ENCODE data around the gene TDRD1. TPM values are rescaled to one million over a fixed set of nuclear protein-coding genes. Genes with fewer than 3 reads are reported as not detected.

TDRD1 gene
- polyA plus RNA-seq, 1 experiment, result not detected

DNA sequence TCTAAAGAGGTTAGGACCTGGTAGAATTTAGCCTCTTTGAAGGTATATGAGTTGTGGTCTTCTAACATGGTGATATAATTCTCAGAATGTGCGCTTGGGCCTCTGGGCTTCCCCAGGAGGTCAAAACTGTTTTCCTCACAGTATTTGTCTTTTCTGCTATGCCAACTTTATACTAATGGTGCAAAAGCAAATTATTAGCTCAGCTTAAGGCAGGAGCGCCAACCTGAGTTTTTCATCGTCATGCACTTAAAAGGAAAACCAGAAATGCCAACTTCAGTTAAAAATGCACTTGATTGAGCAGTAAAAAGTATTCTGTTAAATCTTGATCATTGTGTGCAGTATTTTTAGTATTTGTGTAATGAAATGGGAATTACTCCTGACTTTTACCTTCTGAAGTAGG is 9.7 kb downstream of the TDRD1 start:
- DNase-seq (ENCODE audit: low read depth, low spot score), result no peak
- CTCF ChIA-PET, result interaction anchor here (0.5 kb wide), 1 partner anchor 218 kb away, joined by 3 read pairs; no protein-coding TSS in a partner anchor
- Histone ChIP-seq H3K27me3 (ENCODE audit: control insufficient read depth, insufficient read depth, low read length) (no peaks in the 10 kb centered on the region), H3K4me3 (ENCODE audit: low read depth, low read length) (no peak overlapping the region), H3K27ac (ENCODE audit: low read depth, low read length) (no peak overlapping the region), H3K9me3 (ENCODE audit: control insufficient read depth, insufficient read depth, low read length) (no peaks in the 10 kb centered on the region)
- TF ChIP-seq, protein P1, sequence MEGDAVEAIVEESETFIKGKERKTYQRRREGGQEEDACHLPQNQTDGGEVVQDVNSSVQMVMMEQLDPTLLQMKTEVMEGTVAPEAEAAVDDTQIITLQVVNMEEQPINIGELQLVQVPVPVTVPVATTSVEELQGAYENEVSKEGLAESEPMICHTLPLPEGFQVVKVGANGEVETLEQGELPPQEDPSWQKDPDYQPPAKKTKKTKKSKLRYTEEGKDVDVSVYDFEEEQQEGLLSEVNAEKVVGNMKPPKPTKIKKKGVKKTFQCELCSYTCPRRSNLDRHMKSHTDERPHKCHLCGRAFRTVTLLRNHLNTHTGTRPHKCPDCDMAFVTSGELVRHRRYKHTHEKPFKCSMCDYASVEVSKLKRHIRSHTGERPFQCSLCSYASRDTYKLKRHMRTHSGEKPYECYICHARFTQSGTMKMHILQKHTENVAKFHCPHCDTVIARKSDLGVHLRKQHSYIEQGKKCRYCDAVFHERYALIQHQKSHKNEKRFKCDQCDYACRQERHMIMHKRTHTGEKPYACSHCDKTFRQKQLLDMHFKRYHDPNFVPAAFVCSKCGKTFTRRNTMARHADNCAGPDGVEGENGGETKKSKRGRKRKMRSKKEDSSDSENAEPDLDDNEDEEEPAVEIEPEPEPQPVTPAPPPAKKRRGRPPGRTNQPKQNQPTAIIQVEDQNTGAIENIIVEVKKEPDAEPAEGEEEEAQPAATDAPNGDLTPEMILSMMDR (IDR thresholded peaks at IDR 0.05; ENCODE audit: low read depth, low read length), result no peak
- POLR2A ChIA-PET, result no interaction called here

DNA sequence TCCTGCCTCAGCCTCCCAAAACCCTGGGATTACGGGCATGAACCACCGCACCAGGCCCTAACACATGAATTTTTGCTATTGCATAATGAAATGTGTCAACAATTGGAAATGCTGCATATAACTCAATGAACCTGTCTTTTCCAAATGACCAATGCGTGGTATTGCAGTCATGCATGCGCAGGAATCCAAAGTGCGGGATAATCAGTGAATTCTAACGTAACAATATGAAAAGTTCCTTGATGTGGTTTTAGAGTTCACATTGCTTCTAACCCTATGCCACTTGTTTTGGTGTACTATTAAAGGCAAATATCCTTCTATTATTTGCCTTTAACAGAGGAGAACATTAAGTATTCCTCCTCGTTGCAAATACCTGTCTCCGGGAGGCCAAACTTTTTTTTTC is 10.5 kb downstream of the TDRD1 start:
- no peak for DNase-seq (ENCODE audit: low read depth, low spot score)
- ChIA-PET POLR2A (no interaction called here), CTCF (no interaction called here)
- no peaks in the 10 kb centered on the region for H3K27me3 ChIP-seq (ENCODE audit: control insufficient read depth, insufficient read depth, low read length)
- H3K4me3 ChIP-seq (ENCODE audit: low read depth, low read length), result no peak overlapping the region
- TF ChIP-seq, protein P1 (IDR thresholded peaks at IDR 0.05; ENCODE audit: low read depth, low read length), result no peak
- H3K9me3 ChIP-seq (ENCODE audit: control insufficient read depth, insufficient read depth, low read length), result no peaks in the 10 kb centered on the region
- H3K27ac ChIP-seq (ENCODE audit: low read depth, low read length), result no peak overlapping the region

DNA sequence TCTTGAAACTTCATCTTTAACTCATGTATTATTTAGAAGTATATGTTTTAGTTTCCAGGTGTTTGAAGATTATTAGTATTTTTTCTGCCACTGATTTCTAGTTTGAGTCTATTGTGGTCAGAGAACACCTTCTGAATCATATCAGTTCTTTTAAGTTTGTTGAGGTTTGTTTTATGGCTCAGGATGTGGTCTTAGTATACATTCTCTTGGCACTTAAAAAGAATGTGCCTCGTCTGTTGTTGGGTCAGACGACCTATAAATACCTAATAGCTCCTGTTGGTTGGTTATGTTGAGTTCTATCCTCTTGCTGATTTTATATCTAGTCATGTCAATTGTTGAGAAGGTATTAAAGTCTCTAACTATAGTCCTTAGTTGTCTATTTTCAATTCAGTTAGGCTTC is 15.9 kb downstream of the TDRD1 start:
- TF ChIP-seq, protein P1 (IDR thresholded peaks at IDR 0.05; ENCODE audit: low read depth, low read length), result no peak
- Histone ChIP-seq H3K27me3 (ENCODE audit: control insufficient read depth, insufficient read depth, low read length) (no peaks in the 10 kb centered on the region), H3K4me3 (ENCODE audit: low read depth, low read length) (no peak overlapping the region), H3K27ac (ENCODE audit: low read depth, low read length) (no peak overlapping the region), H3K9me3 (ENCODE audit: control insufficient read depth, insufficient read depth, low read length) (no peaks in the 10 kb centered on the region)
- POLR2A ChIA-PET, result no interaction called here
- CTCF ChIA-PET, result no interaction called here
- no peak for DNase-seq (ENCODE audit: low read depth, low spot score)

DNA sequence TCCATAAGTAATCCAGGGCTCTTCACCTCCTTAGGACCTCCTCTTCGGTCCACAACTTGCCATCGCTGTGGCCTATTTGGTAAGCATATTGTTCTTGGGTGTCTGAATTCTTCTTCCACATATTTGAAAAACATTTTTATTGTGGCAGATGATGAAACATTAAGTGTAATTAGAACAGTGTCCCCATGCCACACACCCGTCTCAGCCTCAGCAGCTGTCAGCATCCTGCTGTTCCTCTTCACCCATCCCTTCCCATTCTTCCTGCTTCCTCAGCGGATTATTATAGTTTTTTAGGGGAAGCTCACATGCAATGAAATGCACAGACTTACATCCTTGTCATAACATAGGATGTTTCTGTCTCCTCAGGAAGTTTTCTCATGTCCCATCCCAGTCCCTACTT is 20.1 kb downstream of the TDRD1 start:
- ChIA-PET POLR2A (no interaction called here), CTCF (no interaction called here)
- no peak for DNase-seq (ENCODE audit: low read depth, low spot score)
- no peaks in the 10 kb centered on the region for H3K9me3 ChIP-seq (ENCODE audit: control insufficient read depth, insufficient read depth, low read length)
- no peak overlapping the region for H3K4me3 ChIP-seq (ENCODE audit: low read depth, low read length)
- H3K27me3 ChIP-seq (ENCODE audit: control insufficient read depth, insufficient read depth, low read length), result no peaks in the 10 kb centered on the region
- TF ChIP-seq, protein P1 (IDR thresholded peaks at IDR 0.05; ENCODE audit: low read depth, low read length), result no peak
- H3K27ac ChIP-seq (ENCODE audit: low read depth, low read length), result no peak overlapping the region

GRCh38 chr10:114202812-114203211 is 23.7 kb downstream of the TDRD1 start:
- DNase-seq (ENCODE audit: low read depth, low spot score), result no peak
- Histone ChIP-seq H3K9me3 (ENCODE audit: control insufficient read depth, insufficient read depth, low read length) (no peaks in the 10 kb centered on the region), H3K4me3 (ENCODE audit: low read depth, low read length) (no peak overlapping the region), H3K27ac (ENCODE audit: low read depth, low read length) (no peak overlapping the region), H3K27me3 (ENCODE audit: control insufficient read depth, insufficient read depth, low read length) (no peaks in the 10 kb centered on the region)
- TF ChIP-seq, protein P1 (IDR thresholded peaks at IDR 0.05; ENCODE audit: low read depth, low read length), result no peak
- CTCF ChIA-PET, result no interaction called here
- POLR2A ChIA-PET, result no interaction called here

Data from AG04450 (cell line).